DND-41 (cell line): Measurements from ENCODE around the gene EMD.

Experiments
- ATAC-seq: fragments of 200-7000 bp; cut with Tn5 transposase; 3 replicates; pipeline ENCODE4 v1.9.1; 2021; ENCODE audit warnings: low read depth; ENCODE audit not compliant: insufficient read depth
- DNase-seq: peaks from one replicate; pipeline ENCODE4 v3.0.0-alpha.2; 2020
- H2AFZ ChIP-seq: 2 replicates; pipeline ENCODE4 v1.6.0; 2012; ENCODE audit warnings: low read depth, low read length
- H3K27ac ChIP-seq: 2 replicates; pipeline ENCODE4 v1.5.1; 2012; ENCODE audit warnings: low read length, inconsistent platforms
- H3K27me3 ChIP-seq: fragments of 200-600 bp; sonication (generic); 2 replicates; pipeline ENCODE4 v1.6.0; 2012; ENCODE audit warnings: low read length, mild to moderate bottlenecking, inconsistent platforms; ENCODE audit not compliant: insufficient read depth, poor library complexity
- H3K36me3 ChIP-seq: 2 replicates; pipeline ENCODE4 v1.5.1; 2012; ENCODE audit warnings: low read length, inconsistent platforms; ENCODE audit not compliant: insufficient read depth
- H3K4me1 ChIP-seq: 2 replicates; pipeline ENCODE4 v1.5.1; 2012; ENCODE audit warnings: mild to moderate bottlenecking, low read length; ENCODE audit not compliant: insufficient read depth
- H3K4me2 ChIP-seq: 2 replicates; pipeline ENCODE4 v1.6.0; 2012; ENCODE audit warnings: mild to moderate bottlenecking, moderate library complexity, low read length, inconsistent platforms; ENCODE audit not compliant: insufficient read depth
- H3K4me3 ChIP-seq, 2 experiments: fragments of 200-600 bp in 1 of 2; shearing (Covaris generic) in 1 of 2; 2 replicates each; pipeline ENCODE4 v1.5.1; 2012 to 2016; ENCODE audit warnings: inconsistent platforms in 2 of 2, low read length in 2 of 2, mild to moderate bottlenecking in 2 of 2, low read depth in 1 of 2, moderate library complexity in 1 of 2
- H3K79me2 ChIP-seq: 2 replicates; pipeline ENCODE4 v1.6.0; 2012; ENCODE audit warnings: low read length, inconsistent platforms; ENCODE audit not compliant: insufficient read depth
- H3K9ac ChIP-seq: 2 replicates; pipeline ENCODE4 v1.6.0; 2012; ENCODE audit warnings: low read depth, mild to moderate bottlenecking, inconsistent platforms, low read length, moderate library complexity
- H3K9me3 ChIP-seq: 2 replicates; pipeline ENCODE4 v1.5.1; 2012; ENCODE audit warnings: low read length, moderate library complexity, mild to moderate bottlenecking, inconsistent platforms; ENCODE audit not compliant: insufficient read depth, severe bottlenecking
- H4K20me1 ChIP-seq: 2 replicates; pipeline ENCODE4 v1.6.0; 2012; ENCODE audit warnings: low read length; ENCODE audit not compliant: insufficient read depth
- EZH2 ChIP-seq: IDR thresholded peaks from 3 replicates; pipeline ENCODE4 v1.6.1; 2012; ENCODE audit warnings: borderline replicate concordance, low read depth, mild to moderate bottlenecking, moderate library complexity, low read length, inconsistent platforms; ENCODE audit not compliant: severe bottlenecking
- TF ChIP-seq, protein P1 (sequence below): IDR thresholded peaks from 2 replicates; pipeline ENCODE4 v1.5.1; 2012; ENCODE audit warnings: borderline replicate concordance, low read length, moderate library complexity, mild to moderate bottlenecking; ENCODE audit not compliant: poor library complexity, severe bottlenecking; ENCODE audit errors: extremely low read depth

Gene EMD

DNA sequence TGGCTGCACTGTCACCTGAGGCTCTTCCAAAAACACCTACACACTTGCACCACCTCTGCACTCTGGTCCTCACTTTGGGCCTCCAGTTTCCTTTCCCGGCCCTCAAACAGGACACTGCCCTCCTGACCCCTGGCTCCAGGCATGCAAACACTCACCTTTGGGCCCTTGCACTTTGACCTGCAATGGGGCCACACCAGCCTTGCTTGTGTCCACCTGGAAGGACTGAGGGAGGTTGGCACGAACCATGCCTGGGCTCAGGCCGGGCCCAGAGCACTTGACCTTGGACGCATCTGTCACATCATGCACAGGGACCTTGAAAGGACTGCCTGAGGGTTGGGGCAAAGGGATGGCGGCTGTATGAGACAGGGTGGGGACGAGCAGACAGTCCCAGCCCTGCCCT lies 20.3 kb upstream of the EMD start:
- Histone ChIP-seq H3K36me3 (peaks cover 93% of the 10 kb centered on the region), H3K4me1 (no peaks in the 10 kb centered on the region; the same call in 1 of the 2 replicates), H3K4me3 (no peak overlapping the region), H3K27me3 (no peaks in the 10 kb centered on the region), H3K9me3 (no peaks in the 10 kb centered on the region), H3K9ac (no peak overlapping the region), H4K20me1 (peaks cover 81% of the 10 kb centered on the region), H2AFZ (no peak overlapping the region), H3K4me2 (no peak overlapping the region), H3K27ac (no peak overlapping the region), H3K79me2 (peaks cover 36% of the 10 kb centered on the region)
- ATAC-seq (no peak), DNase-seq (no peak)
- TF ChIP-seq, protein P1, sequence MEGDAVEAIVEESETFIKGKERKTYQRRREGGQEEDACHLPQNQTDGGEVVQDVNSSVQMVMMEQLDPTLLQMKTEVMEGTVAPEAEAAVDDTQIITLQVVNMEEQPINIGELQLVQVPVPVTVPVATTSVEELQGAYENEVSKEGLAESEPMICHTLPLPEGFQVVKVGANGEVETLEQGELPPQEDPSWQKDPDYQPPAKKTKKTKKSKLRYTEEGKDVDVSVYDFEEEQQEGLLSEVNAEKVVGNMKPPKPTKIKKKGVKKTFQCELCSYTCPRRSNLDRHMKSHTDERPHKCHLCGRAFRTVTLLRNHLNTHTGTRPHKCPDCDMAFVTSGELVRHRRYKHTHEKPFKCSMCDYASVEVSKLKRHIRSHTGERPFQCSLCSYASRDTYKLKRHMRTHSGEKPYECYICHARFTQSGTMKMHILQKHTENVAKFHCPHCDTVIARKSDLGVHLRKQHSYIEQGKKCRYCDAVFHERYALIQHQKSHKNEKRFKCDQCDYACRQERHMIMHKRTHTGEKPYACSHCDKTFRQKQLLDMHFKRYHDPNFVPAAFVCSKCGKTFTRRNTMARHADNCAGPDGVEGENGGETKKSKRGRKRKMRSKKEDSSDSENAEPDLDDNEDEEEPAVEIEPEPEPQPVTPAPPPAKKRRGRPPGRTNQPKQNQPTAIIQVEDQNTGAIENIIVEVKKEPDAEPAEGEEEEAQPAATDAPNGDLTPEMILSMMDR: no peak
- TF ChIP-seq EZH2: no peak

DNA sequence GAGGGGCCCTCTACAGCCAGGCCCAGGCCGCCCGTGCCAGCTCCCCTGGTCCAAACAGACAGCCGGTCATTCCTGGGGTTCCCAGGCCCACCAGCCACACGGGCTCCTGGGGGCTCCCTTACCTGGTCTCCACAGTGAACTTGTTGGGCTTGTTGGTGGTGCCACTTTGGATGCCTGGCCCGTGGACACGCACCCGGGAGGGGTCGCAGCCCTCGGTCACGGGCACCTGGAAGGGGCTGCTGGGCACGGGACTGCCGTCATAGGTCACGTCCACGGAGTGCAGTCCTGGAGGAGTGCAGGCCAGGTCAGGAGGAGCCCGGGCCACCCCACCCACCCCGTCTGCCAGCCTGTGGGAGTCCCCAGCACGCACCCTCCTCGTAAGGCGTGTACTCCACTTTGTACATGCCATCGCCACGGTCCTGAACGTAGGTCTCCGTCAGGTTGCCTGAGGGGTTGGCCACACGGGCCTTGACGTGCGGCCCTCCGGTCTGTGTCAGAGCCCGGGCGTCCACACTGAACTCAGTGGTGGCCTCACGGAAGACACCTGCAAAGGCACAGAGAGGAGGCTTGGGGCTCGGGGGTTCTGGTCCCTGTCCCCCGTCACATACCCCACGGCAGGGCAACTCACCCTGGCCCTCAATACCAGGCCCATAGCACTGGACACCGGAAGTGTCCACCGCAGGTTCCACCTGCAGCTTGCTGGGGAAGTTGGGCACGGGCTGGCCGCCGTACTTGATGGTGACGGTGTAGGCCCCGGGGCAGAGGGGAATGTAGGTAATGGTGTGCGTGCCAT lies 19.5 kb upstream of the EMD start:
- DNase-seq: no peak
- peaks cover 93% of the 10 kb centered on the region for H3K36me3 ChIP-seq
- H3K79me2 ChIP-seq: peaks cover 43% of the 10 kb centered on the region
- H3K27ac ChIP-seq: no peak overlapping the region
- ATAC-seq: no peak
- no peak overlapping the region for H2AFZ ChIP-seq
- H3K27me3 ChIP-seq: no peaks in the 10 kb centered on the region
- no peak overlapping the region for H3K4me2 ChIP-seq
- H3K4me3 ChIP-seq: no peak overlapping the region
- peaks cover 81% of the 10 kb centered on the region for H4K20me1 ChIP-seq
- TF ChIP-seq, protein P1: no peak
- no peak for TF ChIP-seq EZH2
- H3K9me3 ChIP-seq: no peaks in the 10 kb centered on the region
- no peak overlapping the region for H3K9ac ChIP-seq
- H3K4me1 ChIP-seq: no peaks in the 10 kb centered on the region; the same call in 1 of the 2 replicates

DNA sequence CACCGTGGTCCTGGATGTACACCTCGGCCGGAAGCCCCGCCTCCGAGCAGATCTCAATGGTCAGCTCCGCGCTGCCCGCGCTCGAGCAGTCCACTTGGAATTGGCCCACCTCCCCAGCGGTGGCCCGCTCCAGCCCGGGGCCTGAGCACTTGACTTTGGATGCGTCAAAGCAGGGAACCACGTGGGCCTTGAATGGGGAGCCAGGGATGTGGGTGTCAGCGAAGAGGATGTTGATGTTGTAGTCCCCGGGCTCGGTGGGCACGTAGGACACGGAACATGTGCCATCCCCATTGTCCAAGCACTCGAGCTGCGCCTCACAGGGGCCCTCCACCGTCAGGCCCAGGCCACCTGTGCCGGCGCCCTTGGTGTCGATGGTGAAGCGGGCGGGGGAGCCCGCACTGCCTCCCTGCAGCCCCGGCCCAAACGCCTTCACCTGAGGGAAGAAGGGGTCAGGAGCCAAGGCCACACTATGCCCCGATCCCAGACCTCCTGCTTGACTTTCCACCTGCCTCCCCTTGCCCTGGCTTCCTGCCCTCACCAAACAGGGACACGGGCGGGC lies 18.9 kb upstream of the EMD start:
- H3K4me3 ChIP-seq: no peak overlapping the region
- H3K9me3 ChIP-seq: no peaks in the 10 kb centered on the region
- H3K4me1 ChIP-seq: no peaks in the 10 kb centered on the region; the same call in 1 of the 2 replicates
- DNase-seq (no peak), ATAC-seq (no peak)
- H2AFZ ChIP-seq: no peak overlapping the region
- H3K27ac ChIP-seq: no peak overlapping the region
- peaks cover 93% of the 10 kb centered on the region for H3K36me3 ChIP-seq
- H4K20me1 ChIP-seq: peaks cover 81% of the 10 kb centered on the region
- no peak overlapping the region for H3K9ac ChIP-seq
- TF ChIP-seq, protein P1: no peak
- TF ChIP-seq EZH2: no peak
- H3K27me3 ChIP-seq: no peaks in the 10 kb centered on the region
- peaks cover 48% of the 10 kb centered on the region for H3K79me2 ChIP-seq
- no peak overlapping the region for H3K4me2 ChIP-seq
